Caco-2 (cell line): ENCODE results near the gene MCM8. TPM values are rescaled to one million over a fixed set of nuclear protein-coding genes. Genes with fewer than 3 reads are reported as not detected.

Experiments used
- BruUV-seq: library from RNA; stranded (reverse); fragments of 400-500 nt; replicated peaks from 2 replicates; lab custom pipeline; 2021; lab: Mats Ljungman, UMichigan
- CTCF ChIA-PET: fragments of 300-600 bp; sonication (Branson Sonifier 250); formaldehyde crosslinking; loops from one replicate; lab custom pipeline; 2022; ENCODE audit warnings: antibody characterized with exemption; lab: Charles Lee
- POLR2A ChIA-PET: fragments of 300-600 bp; sonication (Branson Sonifier 250); formaldehyde crosslinking; loops from one replicate; lab custom pipeline; 2022; ENCODE audit warnings: antibody characterized with exemption; lab: Charles Lee
- DNase-seq, 2 experiments: peaks; one replicate each; pipeline versions ENCODE4 v3.0.0 to v3.0.0-alpha.2; 2020 to 2022
- H3K27me3 ChIP-seq: replicated peaks from 2 replicates; pipeline ENCODE4 v1.6.0; 2011; ENCODE audit warnings: low read length; ENCODE audit not compliant: control insufficient read depth, insufficient read depth
- H3K36me3 ChIP-seq: 2 replicates; pipeline ENCODE4 v1.5.1; 2011; ENCODE audit warnings: low read length; ENCODE audit not compliant: control insufficient read depth, insufficient read depth
- H3K4me1 ChIP-seq: fragments of 250-450 bp; sonication (Bioruptor Pico); 2 replicates; pipeline ENCODE4 v1.5.1; 2020; ENCODE audit warnings: mild to moderate bottlenecking
- H3K4me3 ChIP-seq: 2 replicates; pipeline ENCODE4 v1.5.1; 2011; ENCODE audit warnings: low read depth, mild to moderate bottlenecking, control low read depth, low read length
- H3K9me3 ChIP-seq: fragments of 250-450 bp; sonication (Bioruptor Pico); 2 replicates; pipeline ENCODE4 v1.5.1; 2020; ENCODE audit warnings: mild to moderate bottlenecking, moderate library complexity
- H3K27ac Mint-ChIP-seq: one replicate; pipeline ENCODE4 v1.8.0; 2022; ENCODE audit warnings: mixed read lengths; ENCODE audit not compliant: unreplicated experiment
- H3K27me3 Mint-ChIP-seq: one replicate; pipeline ENCODE4 v1.8.0; 2022; ENCODE audit warnings: mixed read lengths; ENCODE audit not compliant: insufficient read depth, unreplicated experiment
- H3K36me3 Mint-ChIP-seq: one replicate; pipeline ENCODE4 v1.8.0; 2022; ENCODE audit warnings: mild to moderate bottlenecking, mixed read lengths; ENCODE audit not compliant: insufficient read depth, unreplicated experiment
- H3K4me1 Mint-ChIP-seq: one replicate; pipeline ENCODE4 v1.8.0; 2022; ENCODE audit warnings: low read depth, mixed read lengths; ENCODE audit not compliant: unreplicated experiment
- H3K4me3 Mint-ChIP-seq: one replicate; pipeline ENCODE4 v1.8.0; 2022; ENCODE audit warnings: mild to moderate bottlenecking, moderate library complexity, mixed read lengths; ENCODE audit not compliant: unreplicated experiment
- H3K9me3 Mint-ChIP-seq: one replicate; pipeline ENCODE4 v1.8.0; 2022; ENCODE audit warnings: mixed read lengths; ENCODE audit not compliant: unreplicated experiment
- CTCF ChIP-seq, 2 experiments: fragments of 200-600 bp in 1 of 2; IDR thresholded peaks; 1 replicate in 1 of 2; 2 replicates in 1 of 2; pipeline versions ENCODE4 v1.5.1 to v1.8.0; 2011 to 2022; ENCODE audit warnings: antibody characterized with exemption in 1 of 2, control low read depth in 1 of 2, inconsistent platforms in 1 of 2, low read depth in 1 of 2, low read length in 1 of 2, mild to moderate bottlenecking in 1 of 2, moderate library complexity in 1 of 2; ENCODE audit not compliant: insufficient read depth in 1 of 2, severe bottlenecking in 1 of 2, unreplicated experiment in 1 of 2
- intact Hi-C: fragments of 100-400 bp; cut with micrococcal nuclease; formaldehyde crosslinking; loops from one replicate; pipeline ENCODE4 v1.10.0; 2022; ENCODE audit not compliant: unreplicated experiment
- total RNA-seq: library from RNA; stranded (reverse); gene quantifications from 2 replicates; pipeline ENCODE4 v1.2.3, GENCODE V29; 2022

Gene MCM8
- total RNA-seq, 1 experiment from 2014 or later, result 38.4 TPM

- POLR2A ChIA-PET, result no interaction called here
- intact Hi-C loops, result no loop called here
- DNase-seq, result no peak
- no peak for TF ChIP-seq CTCF (IDR thresholded peaks at IDR 0.05; ENCODE audit: insufficient read depth in 1 of 2, low read depth in 1 of 2, low read length in 1 of 2, severe bottlenecking in 1 of 2, unreplicated experiment in 1 of 2)
- Histone ChIP-seq H3K4me1 (no peaks in the 10 kb centered on the region), H3K9me3 (no peaks in the 10 kb centered on the region), H3K36me3 (peaks cover 3% of the 10 kb centered on the region; the same call in 1 of the 2 replicates), H3K27me3 (no peaks in the 10 kb centered on the region), H3K4me3 (no peak overlapping the region)
- H3K9me3 Mint-ChIP-seq, result no peaks in the 10 kb centered on the region
- H3K27ac Mint-ChIP-seq, result no peak overlapping the region
- H3K27me3 Mint-ChIP-seq, result no peaks in the 10 kb centered on the region
- peaks cover 20% of the 10 kb centered on the region for H3K36me3 Mint-ChIP-seq
- CTCF ChIA-PET, result no interaction called here
- peaks cover 7% of the 10 kb centered on the region for H3K4me1 Mint-ChIP-seq
- no TSS peak for BruUV-seq
- H3K4me3 Mint-ChIP-seq, result no peak overlapping the region
Observed at GRCh38 chr20:5938456-5939029, 11.9 kb upstream of the MCM8 start.

- H3K4me3 ChIP-seq, result no peak overlapping the region
- CTCF ChIA-PET, result no interaction called here
- intact Hi-C loops, result no loop called here
- H3K36me3 Mint-ChIP-seq, result peaks cover 50% of the 10 kb centered on the region
- TF ChIP-seq CTCF (IDR thresholded peaks at IDR 0.05; ENCODE audit: insufficient read depth in 1 of 2, low read depth in 1 of 2, low read length in 1 of 2, severe bottlenecking in 1 of 2, unreplicated experiment in 1 of 2), result no peak
- peaks cover 5% of the 10 kb centered on the region for H3K36me3 ChIP-seq
- no TSS peak for BruUV-seq
- no peak overlapping the region for H3K4me3 Mint-ChIP-seq
- no peaks in the 10 kb centered on the region for H3K27me3 ChIP-seq
- peaks cover 8% of the 10 kb centered on the region for H3K4me1 ChIP-seq
- no peaks in the 10 kb centered on the region for H3K27me3 Mint-ChIP-seq
- H3K27ac Mint-ChIP-seq, result no peak overlapping the region
- H3K4me1 Mint-ChIP-seq, result no peaks in the 10 kb centered on the region
- DNase-seq, result no peak
- H3K9me3 ChIP-seq, result no peaks in the 10 kb centered on the region
- POLR2A ChIA-PET, result no interaction called here
- H3K9me3 Mint-ChIP-seq, result no peaks in the 10 kb centered on the region
Observed at GRCh38 chr20:5945963-5946362, 4.5 kb upstream of the MCM8 start.

- POLR2A ChIA-PET, result no interaction called here
- Histone ChIP-seq H3K4me3 (no peak overlapping the region), H3K4me1 (peaks cover 15% of the 10 kb centered on the region), H3K9me3 (no peaks in the 10 kb centered on the region), H3K36me3 (peaks cover 5% of the 10 kb centered on the region), H3K27me3 (no peaks in the 10 kb centered on the region)
- no peaks in the 10 kb centered on the region for H3K9me3 Mint-ChIP-seq
- H3K27me3 Mint-ChIP-seq, result no peaks in the 10 kb centered on the region
- CTCF ChIA-PET, result no interaction called here
- intact Hi-C loops, result no loop called here
- no peak overlapping the region for H3K27ac Mint-ChIP-seq
- no peak overlapping the region for H3K4me3 Mint-ChIP-seq
- no peak for DNase-seq
- no peak for TF ChIP-seq CTCF (IDR thresholded peaks at IDR 0.05; ENCODE audit: insufficient read depth in 1 of 2, low read depth in 1 of 2, low read length in 1 of 2, severe bottlenecking in 1 of 2, unreplicated experiment in 1 of 2)
- no TSS peak for BruUV-seq
- H3K4me1 Mint-ChIP-seq, result no peaks in the 10 kb centered on the region
- peaks cover 49% of the 10 kb centered on the region for H3K36me3 Mint-ChIP-seq
Observed at GRCh38 chr20:5947276-5947675, 3.2 kb upstream of the MCM8 start.
